A673 (cell line): ENCODE measurements around the gene CACNA1A.
"Not testable (repeated sequence)": the region's sequence is repeated elsewhere in the genome, so short reads cannot be mapped to it uniquely, and the experiment has no call there.

Experiments used
- EZH2 ChIP-seq: fragments of 200-600 bp; sonication (generic); IDR thresholded peaks from 2 replicates; pipeline ENCODE4 v1.6.1; 2017; ENCODE audit warnings: borderline replicate concordance, low read depth, mild to moderate bottlenecking, mixed read lengths, antibody characterized with exemption, low read length; ENCODE audit not compliant: poor library complexity, severe bottlenecking
- TF ChIP-seq, protein P1 (sequence below): fragments of 300-800, 200-600 bp; sonication (generic); conservative IDR thresholded peaks from 2 replicates; pipeline ENCODE4 v1.5.1; 2017; ENCODE audit warnings: low read depth, mild to moderate bottlenecking, antibody characterized with exemption, low read length, moderate library complexity, mixed read lengths

GRCh38 chr19:13186688-13187087 is 319.6 kb downstream of the CACNA1A start:
- TF ChIP-seq EZH2 = not testable (repeated sequence)
- TF ChIP-seq, protein P1, sequence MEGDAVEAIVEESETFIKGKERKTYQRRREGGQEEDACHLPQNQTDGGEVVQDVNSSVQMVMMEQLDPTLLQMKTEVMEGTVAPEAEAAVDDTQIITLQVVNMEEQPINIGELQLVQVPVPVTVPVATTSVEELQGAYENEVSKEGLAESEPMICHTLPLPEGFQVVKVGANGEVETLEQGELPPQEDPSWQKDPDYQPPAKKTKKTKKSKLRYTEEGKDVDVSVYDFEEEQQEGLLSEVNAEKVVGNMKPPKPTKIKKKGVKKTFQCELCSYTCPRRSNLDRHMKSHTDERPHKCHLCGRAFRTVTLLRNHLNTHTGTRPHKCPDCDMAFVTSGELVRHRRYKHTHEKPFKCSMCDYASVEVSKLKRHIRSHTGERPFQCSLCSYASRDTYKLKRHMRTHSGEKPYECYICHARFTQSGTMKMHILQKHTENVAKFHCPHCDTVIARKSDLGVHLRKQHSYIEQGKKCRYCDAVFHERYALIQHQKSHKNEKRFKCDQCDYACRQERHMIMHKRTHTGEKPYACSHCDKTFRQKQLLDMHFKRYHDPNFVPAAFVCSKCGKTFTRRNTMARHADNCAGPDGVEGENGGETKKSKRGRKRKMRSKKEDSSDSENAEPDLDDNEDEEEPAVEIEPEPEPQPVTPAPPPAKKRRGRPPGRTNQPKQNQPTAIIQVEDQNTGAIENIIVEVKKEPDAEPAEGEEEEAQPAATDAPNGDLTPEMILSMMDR = not testable (repeated sequence)
